Measurements from ENCODE around the gene USP14.

DNA sequence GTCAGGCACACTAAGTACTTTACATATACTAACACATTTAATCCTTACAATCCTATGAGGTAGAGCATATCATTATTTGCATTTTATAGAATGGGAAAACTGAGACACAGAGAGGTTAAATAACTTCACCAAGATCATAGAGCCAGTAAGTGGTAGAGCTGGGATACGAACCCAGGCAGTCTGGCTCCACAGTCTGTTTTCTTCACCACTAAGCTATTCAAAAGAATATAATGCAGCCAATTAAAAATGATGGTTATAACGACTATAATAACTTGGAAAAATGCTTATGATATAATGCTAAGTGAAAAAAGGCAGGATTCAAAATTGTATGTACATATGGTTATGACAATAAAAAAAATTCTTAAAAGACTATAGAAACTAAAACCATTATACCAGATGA is 102.2 kb downstream of the USP14 start:
- TF ChIP-seq, protein P1, sequence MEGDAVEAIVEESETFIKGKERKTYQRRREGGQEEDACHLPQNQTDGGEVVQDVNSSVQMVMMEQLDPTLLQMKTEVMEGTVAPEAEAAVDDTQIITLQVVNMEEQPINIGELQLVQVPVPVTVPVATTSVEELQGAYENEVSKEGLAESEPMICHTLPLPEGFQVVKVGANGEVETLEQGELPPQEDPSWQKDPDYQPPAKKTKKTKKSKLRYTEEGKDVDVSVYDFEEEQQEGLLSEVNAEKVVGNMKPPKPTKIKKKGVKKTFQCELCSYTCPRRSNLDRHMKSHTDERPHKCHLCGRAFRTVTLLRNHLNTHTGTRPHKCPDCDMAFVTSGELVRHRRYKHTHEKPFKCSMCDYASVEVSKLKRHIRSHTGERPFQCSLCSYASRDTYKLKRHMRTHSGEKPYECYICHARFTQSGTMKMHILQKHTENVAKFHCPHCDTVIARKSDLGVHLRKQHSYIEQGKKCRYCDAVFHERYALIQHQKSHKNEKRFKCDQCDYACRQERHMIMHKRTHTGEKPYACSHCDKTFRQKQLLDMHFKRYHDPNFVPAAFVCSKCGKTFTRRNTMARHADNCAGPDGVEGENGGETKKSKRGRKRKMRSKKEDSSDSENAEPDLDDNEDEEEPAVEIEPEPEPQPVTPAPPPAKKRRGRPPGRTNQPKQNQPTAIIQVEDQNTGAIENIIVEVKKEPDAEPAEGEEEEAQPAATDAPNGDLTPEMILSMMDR (IDR thresholded peaks at IDR 0.05; ENCODE audit: borderline replicate concordance, extremely low read depth, low read length, poor library complexity, severe bottlenecking) = no peak
- TF ChIP-seq EZH2 (IDR thresholded peaks at IDR 0.05; ENCODE audit: borderline replicate concordance, low read depth, low read length, severe bottlenecking) = no peak

Data from DND-41 (cell line).